Calu3 (cell line): ENCODE measurements around the gene TMPRSS11D. TPM values are rescaled to one million over a fixed set of nuclear protein-coding genes. Genes with fewer than 3 reads are reported as not detected.

Source experiments
- BruUV-seq: library from RNA; stranded (reverse); fragments of 400-500 nt; replicated peaks from 2 replicates; lab custom pipeline; 2021; lab: Mats Ljungman, UMichigan
- CTCF ChIA-PET: fragments of 300-600 bp; sonication (Branson Sonifier 250); formaldehyde crosslinking; loops from one replicate; lab custom pipeline; 2022; ENCODE audit warnings: antibody characterized with exemption; lab: Charles Lee
- DNase-seq: peaks from one replicate; pipeline ENCODE4 v3.0.0; 2022
- H3K27ac Mint-ChIP-seq: one replicate; pipeline ENCODE4 v1.8.0; 2022; ENCODE audit warnings: mixed read lengths; ENCODE audit not compliant: unreplicated experiment
- H3K27me3 Mint-ChIP-seq: one replicate; pipeline ENCODE4 v1.8.0; 2022; ENCODE audit warnings: mixed read lengths; ENCODE audit not compliant: unreplicated experiment
- H3K36me3 Mint-ChIP-seq: one replicate; pipeline ENCODE4 v1.8.0; 2022; ENCODE audit warnings: mild to moderate bottlenecking, moderate library complexity, mixed read lengths; ENCODE audit not compliant: insufficient read depth, unreplicated experiment
- H3K4me1 Mint-ChIP-seq: one replicate; pipeline ENCODE4 v1.8.0; 2022; ENCODE audit warnings: mild to moderate bottlenecking, low read depth, mixed read lengths; ENCODE audit not compliant: unreplicated experiment
- H3K4me3 Mint-ChIP-seq: one replicate; pipeline ENCODE4 v1.8.0; 2022; ENCODE audit warnings: mild to moderate bottlenecking, low read depth, moderate library complexity, mixed read lengths; ENCODE audit not compliant: unreplicated experiment
- H3K9me3 Mint-ChIP-seq: one replicate; pipeline ENCODE4 v1.8.0; 2022; ENCODE audit warnings: low read depth, mixed read lengths; ENCODE audit not compliant: unreplicated experiment
- intact Hi-C: fragments of 100-400 bp; cut with micrococcal nuclease; formaldehyde crosslinking; loops from one replicate; pipeline ENCODE4 v1.10.0; 2022; ENCODE audit not compliant: unreplicated experiment
- total RNA-seq: library from RNA; stranded (reverse); gene quantifications from 2 replicates; pipeline ENCODE4 v1.2.3, GENCODE V29; 2022
- TF ChIP-seq, protein P1 (sequence below): fragments of 200-600 bp; IDR thresholded peaks from one replicate; pipeline ENCODE4 v1.8.0; 2022; ENCODE audit warnings: antibody characterized with exemption; ENCODE audit not compliant: unreplicated experiment

Gene TMPRSS11D
- total RNA-seq, 1 experiment from 2014 or later, result not detected

DNA sequence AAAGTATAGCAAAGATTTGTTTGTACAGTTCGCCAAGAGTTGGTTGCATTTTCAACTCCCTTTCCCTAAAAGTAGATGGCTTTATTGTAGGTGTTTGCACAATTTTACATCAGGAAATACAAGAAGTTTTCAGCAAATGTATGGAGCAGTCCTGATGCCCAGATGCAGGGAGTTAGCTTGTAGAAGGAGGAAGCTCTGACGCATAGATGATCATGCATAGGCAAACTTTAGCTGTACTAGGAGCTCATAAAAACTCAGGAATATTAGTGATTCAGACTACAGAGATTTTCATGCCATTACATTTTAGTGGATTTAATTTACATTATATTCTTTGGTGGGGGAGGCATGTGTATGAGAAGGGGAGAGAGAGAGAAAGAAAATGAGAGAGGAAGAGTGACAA lies 62.9 kb downstream of the TMPRSS11D start:
- TF ChIP-seq, protein P1, sequence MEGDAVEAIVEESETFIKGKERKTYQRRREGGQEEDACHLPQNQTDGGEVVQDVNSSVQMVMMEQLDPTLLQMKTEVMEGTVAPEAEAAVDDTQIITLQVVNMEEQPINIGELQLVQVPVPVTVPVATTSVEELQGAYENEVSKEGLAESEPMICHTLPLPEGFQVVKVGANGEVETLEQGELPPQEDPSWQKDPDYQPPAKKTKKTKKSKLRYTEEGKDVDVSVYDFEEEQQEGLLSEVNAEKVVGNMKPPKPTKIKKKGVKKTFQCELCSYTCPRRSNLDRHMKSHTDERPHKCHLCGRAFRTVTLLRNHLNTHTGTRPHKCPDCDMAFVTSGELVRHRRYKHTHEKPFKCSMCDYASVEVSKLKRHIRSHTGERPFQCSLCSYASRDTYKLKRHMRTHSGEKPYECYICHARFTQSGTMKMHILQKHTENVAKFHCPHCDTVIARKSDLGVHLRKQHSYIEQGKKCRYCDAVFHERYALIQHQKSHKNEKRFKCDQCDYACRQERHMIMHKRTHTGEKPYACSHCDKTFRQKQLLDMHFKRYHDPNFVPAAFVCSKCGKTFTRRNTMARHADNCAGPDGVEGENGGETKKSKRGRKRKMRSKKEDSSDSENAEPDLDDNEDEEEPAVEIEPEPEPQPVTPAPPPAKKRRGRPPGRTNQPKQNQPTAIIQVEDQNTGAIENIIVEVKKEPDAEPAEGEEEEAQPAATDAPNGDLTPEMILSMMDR, result no peak
- no TSS peak for BruUV-seq
- Mint-ChIP-seq H3K36me3 (no peaks in the 10 kb centered on the region), H3K27me3 (no peaks in the 10 kb centered on the region), H3K4me1 (no peaks in the 10 kb centered on the region), H3K27ac (no peak overlapping the region), H3K4me3 (no peak overlapping the region), H3K9me3 (no peaks in the 10 kb centered on the region)
- intact Hi-C loops, result no loop called here
- no peak for DNase-seq
- CTCF ChIA-PET, result no interaction called here

DNA sequence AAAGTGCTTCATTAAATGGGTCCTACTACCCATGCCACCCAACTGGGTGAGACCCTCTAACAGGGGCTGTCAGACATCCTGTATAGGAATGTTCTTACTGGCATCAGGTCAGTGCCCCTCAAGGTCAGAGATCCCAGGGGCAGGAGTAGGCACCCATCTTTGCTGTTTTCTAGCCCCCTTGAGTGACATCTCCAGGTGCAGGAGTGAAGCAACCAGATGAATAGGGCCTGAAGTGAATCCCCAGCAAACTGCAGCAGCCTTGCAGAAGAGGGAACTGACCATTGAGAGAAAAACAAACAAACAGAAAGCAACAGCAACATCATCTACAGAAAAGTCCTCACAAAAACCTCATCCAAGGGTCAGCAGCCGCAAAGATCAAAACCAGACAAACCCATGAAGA lies 73.8 kb downstream of the TMPRSS11D start:
- TF ChIP-seq, protein P1, result no peak
- H3K36me3 Mint-ChIP-seq, result no peaks in the 10 kb centered on the region
- intact Hi-C loops, result no loop called here
- H3K27me3 Mint-ChIP-seq, result no peaks in the 10 kb centered on the region
- no peak overlapping the region for H3K4me3 Mint-ChIP-seq
- H3K27ac Mint-ChIP-seq, result no peak overlapping the region
- no TSS peak for BruUV-seq
- H3K9me3 Mint-ChIP-seq, result peaks cover 7% of the 10 kb centered on the region
- CTCF ChIA-PET, result no interaction called here
- no peaks in the 10 kb centered on the region for H3K4me1 Mint-ChIP-seq
- no peak for DNase-seq

DNA sequence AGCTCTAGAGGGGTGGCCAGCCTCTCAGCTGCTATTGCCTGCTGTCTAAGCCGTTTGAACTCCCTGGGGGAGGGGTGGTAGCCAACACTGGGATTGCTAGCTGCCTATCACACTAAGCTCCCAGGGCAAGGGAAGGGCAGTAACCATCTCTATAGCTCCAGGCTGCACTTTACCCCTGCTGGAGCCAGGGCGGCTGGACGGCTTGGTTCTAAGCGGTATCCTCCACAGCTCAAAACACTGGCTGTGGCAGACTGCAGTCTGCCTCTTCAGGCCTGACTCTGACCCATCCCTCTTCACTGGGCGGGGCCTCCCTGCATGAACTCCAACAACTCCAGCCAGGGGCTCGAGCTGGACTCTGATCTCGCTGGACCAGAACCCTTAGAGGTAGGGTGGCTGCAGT lies 74.3 kb downstream of the TMPRSS11D start:
- Mint-ChIP-seq H3K4me1 (no peaks in the 10 kb centered on the region), H3K27me3 (no peaks in the 10 kb centered on the region), H3K36me3 (no peaks in the 10 kb centered on the region), H3K27ac (no peak overlapping the region), H3K9me3 (peaks cover 7% of the 10 kb centered on the region), H3K4me3 (no peak overlapping the region)
- TF ChIP-seq, protein P1, result no peak
- BruUV-seq, result no TSS peak
- intact Hi-C loops, result no loop called here
- DNase-seq, result no peak
- CTCF ChIA-PET, result no interaction called here

DNA sequence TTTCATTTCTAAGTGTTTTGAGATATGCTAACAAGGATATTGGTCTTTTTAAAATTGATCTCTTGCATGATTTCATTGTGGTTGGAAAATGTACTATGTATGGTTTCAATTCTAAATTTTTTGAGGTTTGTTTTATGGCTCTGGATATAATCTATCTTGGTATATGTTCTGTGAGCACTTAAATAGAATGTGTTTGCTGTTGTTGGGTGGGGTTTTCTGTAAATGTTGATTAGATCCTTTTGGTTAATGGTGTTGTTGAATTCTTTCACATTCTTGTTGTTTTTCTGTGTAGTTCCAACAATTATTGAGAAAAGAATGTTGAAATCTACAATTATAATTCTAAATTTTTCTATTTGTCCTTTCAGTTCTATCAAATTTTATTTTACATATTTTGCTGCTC lies 87.0 kb downstream of the TMPRSS11D start:
- BruUV-seq, result no TSS peak
- H3K27me3 Mint-ChIP-seq, result no peaks in the 10 kb centered on the region
- CTCF ChIA-PET, result no interaction called here
- TF ChIP-seq, protein P1, result no peak
- H3K4me1 Mint-ChIP-seq, result no peaks in the 10 kb centered on the region
- H3K27ac Mint-ChIP-seq, result no peak overlapping the region
- DNase-seq, result no peak
- intact Hi-C loops, result no loop called here
- no peaks in the 10 kb centered on the region for H3K36me3 Mint-ChIP-seq
- H3K9me3 Mint-ChIP-seq, result no peaks in the 10 kb centered on the region
- no peak overlapping the region for H3K4me3 Mint-ChIP-seq

DNA sequence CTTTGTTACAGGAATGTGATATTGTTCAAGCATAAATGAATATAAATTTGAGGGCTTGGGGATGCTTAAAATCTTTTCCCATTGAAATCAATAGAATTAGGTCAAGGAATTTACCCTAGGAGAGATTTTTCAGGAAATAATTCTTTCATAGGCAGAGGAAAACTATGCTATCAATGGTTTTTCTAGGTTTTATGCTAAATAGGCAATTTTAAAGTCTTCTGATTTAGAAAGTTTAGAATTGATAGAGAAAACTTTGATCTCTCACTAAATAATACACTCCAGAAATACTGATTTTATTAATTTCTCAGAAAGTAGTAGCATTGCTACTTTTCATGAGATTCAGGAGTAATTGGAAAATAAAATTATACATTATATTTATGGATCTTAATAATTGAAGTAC lies 93.1 kb downstream of the TMPRSS11D start:
- TF ChIP-seq, protein P1, result no peak
- BruUV-seq, result no TSS peak
- no peaks in the 10 kb centered on the region for H3K9me3 Mint-ChIP-seq

More for the DNA sequence above, 93.1 kb downstream of the TMPRSS11D start:
- DNase-seq, result no peak
- intact Hi-C loops, result no loop called here
- CTCF ChIA-PET, result no interaction called here
- H3K4me3 Mint-ChIP-seq, result no peak overlapping the region
- no peak overlapping the region for H3K27ac Mint-ChIP-seq
- no peaks in the 10 kb centered on the region for H3K27me3 Mint-ChIP-seq
- no peaks in the 10 kb centered on the region for H3K4me1 Mint-ChIP-seq
- no peaks in the 10 kb centered on the region for H3K36me3 Mint-ChIP-seq
